AG10803 (cell line): ENCODE measurements around the gene TDRD6.

Experiments
- DNase-seq: peaks from one replicate; pipeline ENCODE4 v3.0.0; 2010; ENCODE audit warnings: low read depth
- H3K4me3 ChIP-seq: 2 replicates; pipeline ENCODE4 v1.5.1; 2011; ENCODE audit warnings: mild to moderate bottlenecking, low read length, control low read depth
- TF ChIP-seq, protein P1 (sequence below): conservative IDR thresholded peaks from 2 replicates; pipeline ENCODE4 v1.5.1; 2011; ENCODE audit warnings: mild to moderate bottlenecking, low read length, control low read depth, inconsistent platforms

Gene TDRD6

DNA sequence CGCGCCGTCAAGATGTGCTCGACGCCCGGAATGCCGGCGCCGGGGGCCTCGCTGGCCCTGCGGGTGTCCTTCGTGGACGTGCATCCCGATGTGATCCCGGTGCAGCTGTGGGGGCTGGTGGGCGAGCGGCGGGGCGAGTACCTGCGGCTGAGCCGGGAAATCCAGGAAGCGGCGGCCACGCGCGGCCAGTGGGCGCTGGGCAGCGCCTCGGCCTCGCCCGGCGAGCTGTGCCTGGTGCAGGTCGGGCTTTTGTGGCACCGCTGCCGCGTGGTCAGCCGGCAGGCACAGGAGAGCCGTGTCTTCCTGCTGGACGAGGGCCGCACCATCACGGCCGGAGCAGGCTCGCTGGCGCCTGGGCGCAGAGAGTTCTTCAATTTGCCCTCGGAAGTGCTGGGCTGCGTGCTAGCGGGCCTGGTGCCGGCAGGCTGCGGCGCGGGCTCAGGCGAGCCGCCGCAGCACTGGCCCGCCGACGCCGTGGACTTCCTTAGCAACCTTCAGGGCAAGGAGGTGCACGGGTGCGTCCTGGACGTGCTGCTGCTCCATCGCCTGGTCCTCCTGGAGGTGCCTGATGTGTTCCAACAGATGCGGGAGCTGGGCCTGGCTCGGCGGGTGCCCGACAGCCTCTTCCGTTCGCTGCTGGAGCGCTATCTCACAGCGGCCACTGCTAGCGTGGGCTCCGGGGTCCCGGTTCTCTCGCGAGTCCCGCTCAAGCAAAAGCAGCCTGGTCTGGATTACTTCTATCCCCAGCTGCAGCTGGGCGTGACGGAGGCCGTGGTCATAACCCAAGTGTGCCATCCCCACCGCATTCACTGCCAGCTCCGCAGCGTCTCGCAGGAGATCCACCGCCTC lies 656 bp downstream of the TDRD6 start:
- TF ChIP-seq, protein P1, sequence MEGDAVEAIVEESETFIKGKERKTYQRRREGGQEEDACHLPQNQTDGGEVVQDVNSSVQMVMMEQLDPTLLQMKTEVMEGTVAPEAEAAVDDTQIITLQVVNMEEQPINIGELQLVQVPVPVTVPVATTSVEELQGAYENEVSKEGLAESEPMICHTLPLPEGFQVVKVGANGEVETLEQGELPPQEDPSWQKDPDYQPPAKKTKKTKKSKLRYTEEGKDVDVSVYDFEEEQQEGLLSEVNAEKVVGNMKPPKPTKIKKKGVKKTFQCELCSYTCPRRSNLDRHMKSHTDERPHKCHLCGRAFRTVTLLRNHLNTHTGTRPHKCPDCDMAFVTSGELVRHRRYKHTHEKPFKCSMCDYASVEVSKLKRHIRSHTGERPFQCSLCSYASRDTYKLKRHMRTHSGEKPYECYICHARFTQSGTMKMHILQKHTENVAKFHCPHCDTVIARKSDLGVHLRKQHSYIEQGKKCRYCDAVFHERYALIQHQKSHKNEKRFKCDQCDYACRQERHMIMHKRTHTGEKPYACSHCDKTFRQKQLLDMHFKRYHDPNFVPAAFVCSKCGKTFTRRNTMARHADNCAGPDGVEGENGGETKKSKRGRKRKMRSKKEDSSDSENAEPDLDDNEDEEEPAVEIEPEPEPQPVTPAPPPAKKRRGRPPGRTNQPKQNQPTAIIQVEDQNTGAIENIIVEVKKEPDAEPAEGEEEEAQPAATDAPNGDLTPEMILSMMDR, result no peak
- DNase-seq, result no peak

DNA sequence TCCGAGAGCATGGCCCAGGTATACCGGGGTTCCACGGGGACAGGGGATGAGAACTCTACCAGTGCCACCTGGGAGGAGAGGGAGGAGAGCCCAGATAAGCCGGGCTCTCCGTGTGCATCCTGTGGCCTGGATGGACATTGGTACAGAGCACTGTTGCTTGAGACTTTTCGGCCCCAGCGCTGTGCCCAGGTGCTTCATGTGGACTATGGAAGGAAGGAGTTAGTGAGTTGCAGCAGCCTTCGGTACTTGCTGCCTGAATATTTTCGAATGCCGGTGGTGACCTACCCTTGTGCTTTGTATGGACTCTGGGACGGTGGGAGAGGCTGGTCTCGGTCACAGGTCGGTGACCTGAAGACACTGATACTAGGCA lies 1.3 kb downstream of the TDRD6 start:
- DNase-seq, result no peak
- no peak overlapping the region for H3K4me3 ChIP-seq
- TF ChIP-seq, protein P1, result no peak

More for the DNA sequence above, 656 bp downstream of the TDRD6 start:
- no peak overlapping the region for H3K4me3 ChIP-seq

DNA sequence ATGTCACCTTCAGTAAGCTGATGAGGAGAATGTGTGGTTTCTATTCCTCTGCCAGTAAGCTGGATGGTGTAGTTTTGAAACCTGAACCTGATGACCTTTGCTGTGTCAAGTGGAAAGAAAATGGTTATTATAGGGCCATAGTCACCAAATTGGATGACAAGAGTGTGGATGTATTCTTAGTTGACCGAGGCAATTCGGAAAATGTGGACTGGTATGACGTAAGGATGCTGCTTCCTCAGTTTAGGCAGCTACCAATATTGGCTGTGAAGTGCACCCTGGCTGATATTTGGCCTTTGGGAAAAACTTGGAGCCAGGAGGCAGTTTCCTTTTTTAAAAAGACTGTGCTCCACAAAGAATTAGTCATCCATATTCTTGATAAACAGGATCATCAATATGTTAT lies 2.0 kb downstream of the TDRD6 start:
- DNase-seq, result no peak
- TF ChIP-seq, protein P1, result no peak
- no peak overlapping the region for H3K4me3 ChIP-seq

DNA sequence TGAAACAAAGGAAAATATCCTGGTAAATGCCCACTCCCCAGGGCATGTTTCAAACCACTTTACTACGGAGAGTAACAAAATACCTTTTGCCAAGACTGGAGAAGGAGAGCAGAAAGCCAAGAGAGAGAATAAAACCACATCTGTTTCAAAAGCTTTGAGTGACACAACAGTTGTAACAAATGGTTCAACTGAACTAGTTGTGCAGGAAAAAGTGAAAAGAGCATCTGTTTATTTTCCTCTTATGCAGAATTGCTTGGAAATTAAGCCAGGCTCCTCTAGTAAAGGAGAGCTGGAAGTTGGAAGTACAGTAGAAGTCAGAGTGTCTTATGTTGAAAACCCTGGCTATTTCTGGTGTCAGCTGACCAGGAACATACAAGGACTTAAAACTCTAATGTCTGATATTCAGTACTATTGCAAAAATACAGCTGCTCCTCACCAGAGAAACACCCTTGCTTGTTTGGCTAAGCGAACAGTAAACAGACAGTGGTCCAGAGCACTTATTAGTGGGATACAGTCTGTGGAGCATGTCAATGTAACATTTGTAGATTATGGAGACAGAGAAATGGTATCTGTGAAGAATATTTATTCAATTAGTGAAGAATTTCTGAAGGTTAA lies 2.6 kb downstream of the TDRD6 start:
- no peak for DNase-seq
- no peak overlapping the region for H3K4me3 ChIP-seq
- TF ChIP-seq, protein P1, result no peak

DNA sequence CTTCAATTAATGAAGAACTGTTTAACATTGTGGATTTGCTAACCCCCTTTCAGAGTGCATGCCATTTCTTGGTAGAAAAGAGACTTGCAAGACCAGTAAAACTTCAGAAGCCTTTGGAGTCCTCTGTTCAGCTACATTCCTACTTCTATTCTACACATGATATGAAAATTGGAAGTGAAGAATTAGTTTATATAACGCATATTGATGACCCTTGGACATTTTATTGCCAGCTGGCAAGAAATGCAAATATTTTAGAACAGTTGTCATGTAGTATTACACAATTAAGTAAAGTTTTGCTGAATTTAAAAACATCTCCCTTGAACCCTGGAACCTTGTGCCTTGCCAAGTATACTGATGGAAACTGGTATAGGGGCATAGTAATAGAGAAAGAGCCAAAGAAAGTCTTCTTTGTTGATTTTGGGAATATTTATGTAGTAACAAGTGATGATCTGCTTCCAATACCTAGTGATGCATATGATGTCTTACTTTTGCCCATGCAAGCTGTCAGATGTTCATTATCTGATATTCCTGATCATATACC lies 3.3 kb downstream of the TDRD6 start:
- H3K4me3 ChIP-seq, result no peak overlapping the region
- TF ChIP-seq, protein P1, result no peak
- no peak for DNase-seq

DNA sequence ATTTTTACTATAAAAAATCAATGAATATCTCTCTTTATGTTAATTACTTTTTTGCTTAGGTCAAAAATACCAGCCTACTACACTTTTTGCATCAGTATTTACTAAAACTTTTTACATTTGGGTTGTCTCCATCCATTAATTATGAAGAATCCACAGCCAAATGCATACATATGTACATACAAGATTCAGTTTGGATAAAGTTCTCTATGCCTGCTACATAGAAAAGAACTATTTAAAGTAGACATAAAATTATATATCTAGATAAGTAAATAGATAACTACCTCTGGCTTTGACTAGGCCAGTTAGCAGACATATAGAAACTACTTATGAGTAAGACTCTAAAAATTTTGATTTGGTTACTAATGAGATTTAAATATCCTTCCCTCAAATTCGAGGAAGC lies 12.3 kb downstream of the TDRD6 start:
- H3K4me3 ChIP-seq, result no peak overlapping the region
- DNase-seq, result no peak
- TF ChIP-seq, protein P1, result no peak

DNA sequence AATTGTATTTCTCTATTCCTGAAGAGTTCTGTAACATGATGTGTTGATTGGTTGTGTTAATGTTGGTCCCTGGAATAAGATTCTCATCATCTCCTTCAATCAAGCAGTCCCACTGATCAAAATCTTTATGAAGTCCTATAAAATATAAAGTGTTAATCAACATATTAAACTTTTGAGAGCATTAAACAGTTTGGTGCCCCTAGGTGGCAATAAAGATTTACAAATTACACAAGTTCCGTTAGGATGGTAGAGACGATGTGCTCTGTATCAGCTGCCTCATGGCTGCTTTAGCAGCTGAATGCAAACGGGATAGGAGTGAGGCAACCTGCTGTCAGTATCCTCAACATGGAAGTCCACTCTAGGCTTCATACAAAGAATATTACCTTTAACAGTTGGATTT lies 16.9 kb downstream of the TDRD6 start:
- TF ChIP-seq, protein P1, result no peak
- no peak overlapping the region for H3K4me3 ChIP-seq
- peak; percentile 5 for DNase-seq
